CD4-positive, alpha-beta T cell treated with Interleukin-6 for 4 hours (primary cell): ENCODE measurements around the gene TAX1BP1.
"Not testable (repeated sequence)": the region's sequence is repeated elsewhere in the genome, so short reads cannot be mapped to it uniquely, and the experiment has no call there.

Experiments
- DNase-seq: peaks from one replicate; pipeline ENCODE4 v3.0.0-alpha.2; 2020; ENCODE audit warnings: mixed read lengths

The TAX1BP1 gene

DNA sequence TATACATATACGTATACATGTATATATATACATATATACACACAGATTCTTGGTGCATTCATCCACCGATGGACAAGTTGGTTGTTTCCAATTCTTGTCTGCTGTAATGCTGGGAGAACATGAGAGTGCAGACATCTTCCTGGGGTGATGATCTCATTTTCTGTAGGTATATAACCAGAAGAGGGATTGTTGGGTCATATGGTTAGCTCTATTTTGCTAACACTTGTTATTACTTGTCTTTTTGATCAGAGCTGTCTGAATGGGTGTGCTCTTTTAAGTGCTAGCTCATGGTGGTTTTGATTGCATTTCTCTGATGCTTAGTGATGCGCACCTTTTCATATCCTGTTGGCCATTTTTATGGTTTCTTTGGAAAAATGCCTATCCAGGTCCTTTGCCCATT is 106.4 kb downstream of the TAX1BP1 start:
- no peak for DNase-seq

- no peak for DNase-seq
Observed at GRCh38 chr7:27850531-27850930, 110.6 kb downstream of the TAX1BP1 start.

DNA sequence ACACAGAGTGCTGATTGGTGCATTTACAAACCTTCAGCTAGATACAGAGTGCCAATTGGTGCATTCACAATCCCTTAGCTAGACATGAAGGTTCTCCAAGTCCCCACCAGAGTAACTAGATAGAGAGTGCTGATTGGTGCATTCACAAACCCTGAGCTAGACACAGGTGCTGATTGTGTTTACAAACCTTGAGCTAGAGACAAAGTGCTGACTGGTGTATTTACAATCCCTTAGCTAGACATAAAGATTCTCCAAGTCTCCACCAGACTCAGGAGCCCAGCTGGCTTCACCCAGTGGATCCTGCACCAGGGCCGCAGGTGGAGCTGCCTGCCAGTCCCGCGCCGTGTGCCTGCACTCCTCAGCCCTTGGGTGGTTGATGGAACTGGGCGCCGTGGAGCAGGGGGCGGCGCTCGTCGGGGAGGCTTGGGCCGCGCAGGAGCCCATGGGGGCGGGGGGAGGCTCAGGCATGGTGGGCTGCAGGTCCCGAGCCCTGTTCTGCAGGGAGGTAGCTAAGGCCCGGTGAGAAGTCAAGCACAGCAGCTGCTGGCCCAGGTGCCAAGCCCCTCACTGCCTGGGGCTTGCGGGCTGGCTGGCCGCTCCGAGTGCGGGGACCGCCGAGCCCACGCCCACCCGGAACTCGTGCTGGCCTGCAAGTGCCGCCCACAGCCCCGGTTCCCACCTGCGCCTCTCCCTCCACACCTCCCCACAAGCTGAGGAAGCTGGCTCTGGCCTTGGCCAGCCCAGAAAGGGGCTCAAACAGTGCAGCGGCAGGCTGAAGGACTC is 116.9 kb downstream of the TAX1BP1 start:
- not testable (repeated sequence) for DNase-seq

- no peak for DNase-seq
Observed at GRCh38 chr7:27860800-27861199, 120.8 kb downstream of the TAX1BP1 start.

- no peak for DNase-seq
Observed at GRCh38 chr7:27861747-27862146, 121.8 kb downstream of the TAX1BP1 start.

DNA sequence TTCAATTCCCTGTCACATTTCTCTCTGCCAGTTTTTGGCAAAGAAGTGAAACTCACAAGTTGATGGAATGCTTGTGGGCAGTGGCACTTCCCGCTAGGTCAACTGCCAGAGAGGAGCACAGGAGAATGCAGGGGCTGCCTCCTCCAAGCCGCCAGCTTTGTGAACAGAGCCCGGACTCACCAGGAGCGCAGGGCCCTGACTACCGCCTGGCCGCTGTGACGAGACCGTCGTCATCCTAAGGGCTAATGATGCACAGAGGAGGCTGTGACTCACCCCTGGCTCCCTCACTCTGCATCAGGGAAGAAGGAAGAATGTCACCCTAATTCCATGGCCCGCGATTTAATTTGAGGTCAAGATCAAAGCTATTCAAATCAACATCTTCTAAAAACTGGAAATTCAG is 123.9 kb downstream of the TAX1BP1 start:
- no peak for DNase-seq

GRCh38 chr7:27866256-27866655 is 126.3 kb downstream of the TAX1BP1 start:
- no peak for DNase-seq

DNA sequence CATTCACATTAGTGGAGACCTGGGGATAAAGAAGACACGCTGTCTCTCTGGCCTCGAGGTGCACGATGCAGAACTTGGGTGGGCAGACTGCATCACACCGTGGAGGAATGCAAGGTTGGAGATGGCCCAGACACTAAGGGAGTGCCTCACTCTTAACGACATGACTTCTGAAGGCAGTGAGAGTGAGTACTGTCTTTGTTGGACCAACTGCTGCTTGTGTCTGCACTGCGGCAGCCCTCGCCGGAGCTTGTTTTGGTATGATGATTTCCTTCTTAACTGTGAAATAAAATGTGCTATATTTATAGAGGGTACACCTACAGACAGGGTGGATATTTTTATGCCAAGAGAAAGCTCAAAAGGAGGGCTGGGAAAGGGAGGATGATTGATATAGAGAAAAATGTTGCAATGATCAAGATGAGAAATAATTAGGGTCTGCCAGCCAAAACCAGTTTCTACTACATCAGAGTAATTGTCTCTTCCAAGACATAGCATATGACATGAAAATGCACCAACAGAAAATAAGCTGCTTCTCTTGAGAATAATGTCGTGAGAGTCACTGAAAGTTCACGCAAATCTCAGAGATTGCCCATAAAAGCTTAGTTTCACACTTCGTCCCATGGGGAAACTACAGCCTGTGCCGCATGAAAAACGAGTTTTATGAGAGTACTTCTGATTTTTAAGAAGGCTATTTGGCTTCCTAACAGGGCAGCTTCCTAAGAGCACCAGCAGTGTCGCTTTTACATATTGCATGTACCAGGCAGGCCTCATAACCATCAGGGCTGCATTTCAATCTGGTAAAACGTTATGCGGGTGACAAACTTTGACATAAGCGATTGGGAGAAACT is 127.1 kb downstream of the TAX1BP1 start:
- DNase-seq = no peak

GRCh38 chr7:27868131-27868550 is 128.2 kb downstream of the TAX1BP1 start:
- no peak for DNase-seq

DNA sequence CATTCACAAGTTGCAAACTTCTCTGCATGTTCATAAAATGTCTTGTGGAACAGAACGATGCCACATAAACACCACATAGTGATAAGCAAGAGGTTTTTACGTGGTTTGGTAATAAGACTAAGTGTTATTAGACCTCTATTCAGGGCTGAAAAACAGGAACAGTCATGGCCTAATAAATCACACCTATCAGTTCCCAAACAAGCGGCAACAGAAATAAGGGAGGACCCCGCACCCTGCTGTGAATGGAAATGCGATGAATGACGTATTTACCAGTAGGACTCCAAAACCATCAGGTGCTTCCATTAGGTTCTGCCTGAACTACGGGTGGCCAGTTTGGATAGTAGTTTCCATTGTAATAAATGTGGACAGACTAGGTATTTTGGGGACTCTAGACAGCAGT is 129.1 kb downstream of the TAX1BP1 start:
- DNase-seq = no peak

GRCh38 chr7:27870595-27870994 is 130.6 kb downstream of the TAX1BP1 start:
- no peak for DNase-seq

GRCh38 chr7:27871086-27871485 is 131.1 kb downstream of the TAX1BP1 start:
- DNase-seq = no peak

DNA sequence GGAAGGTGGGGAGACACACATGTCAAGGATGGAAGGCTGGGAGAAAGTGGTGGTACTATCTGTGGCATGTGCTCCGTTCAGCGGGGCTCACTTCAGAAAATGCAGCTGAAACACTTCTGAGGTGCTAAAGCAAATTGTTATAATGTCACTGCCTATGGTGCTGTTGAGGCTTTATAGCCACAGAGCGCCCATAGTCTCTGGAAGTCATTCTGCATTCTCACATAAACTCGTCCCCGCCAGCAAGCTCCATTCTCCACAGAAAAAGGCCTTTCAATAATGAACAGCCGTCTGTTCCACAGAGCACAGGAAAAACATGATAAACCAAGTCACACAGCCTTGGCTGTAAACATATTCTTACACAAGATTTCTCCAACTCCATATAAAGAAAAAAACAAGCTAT is 131.9 kb downstream of the TAX1BP1 start:
- DNase-seq = no peak

DNA sequence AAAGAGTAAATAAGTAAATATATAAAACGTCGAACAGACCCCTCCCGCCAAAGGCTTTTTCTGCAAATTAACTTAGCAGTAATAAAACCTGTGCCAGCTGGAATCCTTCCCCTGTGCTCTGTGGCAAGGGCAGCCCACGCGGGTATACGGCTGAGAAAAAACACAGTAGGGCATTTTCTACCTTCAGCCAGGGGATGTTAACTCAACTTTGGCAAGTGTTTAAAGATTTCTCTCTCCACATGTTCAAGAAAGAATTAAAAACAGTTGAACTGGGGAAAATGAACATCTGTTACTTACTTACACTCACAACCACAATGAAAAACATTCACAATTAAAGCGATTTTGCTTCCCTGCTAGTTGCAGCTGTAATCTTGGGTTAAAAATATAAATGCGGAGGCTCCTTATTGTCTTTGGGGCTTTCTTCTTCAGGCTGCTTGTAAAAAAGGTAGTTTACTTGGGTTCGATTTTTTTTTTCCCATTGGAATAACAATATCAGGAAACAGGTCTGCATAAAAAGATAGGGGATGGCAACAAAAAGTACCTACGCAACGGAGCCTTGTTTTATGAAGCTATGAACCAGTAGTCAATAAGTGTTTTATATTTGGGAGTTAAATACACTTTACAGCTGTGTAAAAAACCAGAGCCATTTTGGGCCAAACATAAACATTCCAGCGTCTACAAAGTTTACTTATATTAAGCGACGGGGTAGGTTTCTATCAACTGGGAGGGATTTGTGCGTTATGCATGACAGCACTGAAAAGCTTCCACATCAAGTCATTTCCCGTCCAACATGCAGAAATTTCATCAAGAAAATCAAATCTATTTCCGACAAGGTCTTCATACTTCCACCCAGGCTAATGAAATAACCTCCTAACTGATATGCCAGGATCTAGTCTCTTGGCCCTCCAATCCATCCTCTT is 132.7 kb downstream of the TAX1BP1 start:
- no peak for DNase-seq

DNA sequence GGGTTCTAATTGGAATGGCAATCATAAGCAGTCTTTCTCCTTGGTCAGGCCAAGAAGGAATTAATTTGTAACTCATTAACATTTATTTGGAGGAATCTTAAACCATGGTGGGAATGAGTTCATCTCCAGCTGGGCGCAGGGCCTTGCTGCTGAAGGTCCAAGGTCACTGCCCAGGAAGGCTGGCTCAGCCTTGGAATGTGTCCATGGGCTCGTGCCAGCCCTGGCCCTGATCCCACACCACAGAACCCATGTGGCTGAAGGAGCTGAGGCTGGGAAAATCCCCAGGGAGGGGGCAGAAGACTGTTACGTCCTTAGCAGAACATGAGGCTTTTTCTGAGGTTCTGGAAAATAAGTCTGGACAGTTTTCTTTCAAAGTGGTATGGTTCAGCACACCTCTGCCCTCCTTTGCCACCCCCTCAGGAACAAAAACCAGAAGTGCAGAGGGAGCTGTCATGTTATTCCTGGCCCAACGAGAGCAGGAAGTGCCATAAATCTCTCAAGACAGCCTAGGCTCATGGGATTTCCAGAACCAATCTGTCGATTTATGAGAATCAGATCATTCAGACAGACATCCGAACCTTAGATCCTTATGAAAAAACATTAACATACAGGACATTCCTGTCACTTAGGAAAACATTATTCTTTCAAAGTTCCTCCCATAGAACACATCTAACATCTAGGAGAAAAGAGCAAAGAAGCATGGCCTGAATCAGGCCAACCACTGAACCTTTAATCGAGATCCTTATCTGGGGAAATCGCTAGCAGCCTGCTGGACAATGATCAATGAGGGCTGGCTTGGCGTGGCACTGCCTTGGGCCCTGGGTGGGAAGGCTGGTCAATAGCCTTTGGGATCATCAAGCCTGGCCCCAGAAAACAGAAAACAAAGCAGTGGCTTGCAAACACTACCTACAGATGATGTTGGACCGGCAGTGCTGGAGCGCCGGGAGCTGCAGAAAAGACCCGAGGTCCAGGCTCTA is 134.3 kb downstream of the TAX1BP1 start:
- DNase-seq = no peak

DNA sequence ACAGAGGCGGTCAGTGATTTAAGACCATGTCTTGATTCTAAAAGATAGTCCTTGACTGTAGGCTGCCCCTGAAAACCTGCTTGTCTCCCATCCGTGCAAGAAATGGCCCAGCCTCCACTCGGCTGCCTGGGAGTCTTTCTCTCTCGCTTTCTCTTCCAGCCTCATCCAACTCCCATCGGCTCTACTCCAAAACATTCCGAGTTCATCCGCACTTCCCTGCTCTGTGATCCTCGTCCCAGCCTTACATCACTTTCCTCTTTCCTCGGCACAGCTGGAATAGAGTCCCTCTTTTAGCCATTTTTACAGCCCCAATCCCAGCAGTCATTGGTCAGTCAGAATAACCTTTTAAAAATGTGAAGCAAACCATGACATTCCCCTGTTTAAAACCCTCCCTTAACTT is 135.1 kb downstream of the TAX1BP1 start:
- no peak for DNase-seq

DNA sequence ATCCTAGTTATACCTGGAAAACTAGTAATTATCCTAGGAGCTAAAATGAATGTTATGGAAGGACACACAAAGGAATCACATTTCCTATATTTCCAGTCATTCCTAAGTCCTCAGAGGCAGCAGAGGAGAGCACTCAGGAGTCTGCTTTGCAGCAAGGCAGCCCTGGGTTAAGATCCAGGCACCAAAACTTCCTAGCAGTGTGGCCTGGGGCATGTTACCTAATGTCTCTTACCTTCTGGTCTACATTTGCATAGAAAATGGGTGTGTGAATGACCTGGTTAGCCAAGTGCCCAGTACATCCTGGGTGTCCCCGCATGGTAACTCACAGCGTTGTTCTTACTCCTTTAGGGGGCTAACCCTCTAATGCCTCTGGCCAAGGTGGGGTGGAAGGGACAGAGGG is 135.9 kb downstream of the TAX1BP1 start:
- DNase-seq = no peak

- DNase-seq = no peak
Observed at GRCh38 chr7:27876756-27877155, 136.8 kb downstream of the TAX1BP1 start.
